ENCODE measurements around the gene BCAR1.

The BCAR1 gene

GRCh38 chr16:75192606-75193264 lies 58.7 kb downstream of the BCAR1 start:
- Histone ChIP-seq H3K4me1 (ENCODE audit: control insufficient read depth in 1 of 2, insufficient read depth in 2 of 2, low read length in 2 of 2) (no peaks in the 10 kb centered on the region), H3K4me3 (ENCODE audit: low read depth in 1 of 2, low read length in 2 of 2) (no peak overlapping the region), H3K9me3 (ENCODE audit: control insufficient read depth in 1 of 2, low read length in 2 of 2) (no peaks in the 10 kb centered on the region), H3K27ac (ENCODE audit: low read depth, low read length) (no peak overlapping the region), H3K27me3 (ENCODE audit: control insufficient read depth in 1 of 2, insufficient read depth in 2 of 2, low read length in 2 of 2) (peaks cover 6% of the 10 kb centered on the region in 2 donors), H3K36me3 (ENCODE audit: control insufficient read depth in 1 of 2, insufficient read depth in 2 of 2, low read length in 2 of 2) (no peaks in the 10 kb centered on the region), H3K9ac (ENCODE audit: low read depth in 1 of 2, low read length in 2 of 2) (no peak overlapping the region)

GRCh38 chr16:75189638-75190245 lies 61.7 kb downstream of the BCAR1 start:
- Histone ChIP-seq H3K27ac (ENCODE audit: low read depth, low read length) (no peak overlapping the region), H3K9ac (ENCODE audit: low read depth in 1 of 2, low read length in 2 of 2) (no peak overlapping the region), H3K4me1 (ENCODE audit: control insufficient read depth in 1 of 2, insufficient read depth in 2 of 2, low read length in 2 of 2) (no peaks in the 10 kb centered on the region), H3K9me3 (ENCODE audit: control insufficient read depth in 1 of 2, low read length in 2 of 2) (no peaks in the 10 kb centered on the region), H3K27me3 (ENCODE audit: control insufficient read depth in 1 of 2, insufficient read depth in 2 of 2, low read length in 2 of 2) (no peaks in the 10 kb centered on the region), H3K4me3 (ENCODE audit: low read depth in 1 of 2, low read length in 2 of 2) (no peak overlapping the region), H3K36me3 (ENCODE audit: control insufficient read depth in 1 of 2, insufficient read depth in 2 of 2, low read length in 2 of 2) (no peaks in the 10 kb centered on the region)

- Histone ChIP-seq H3K9ac (ENCODE audit: low read depth in 1 of 2, low read length in 2 of 2) (no peak overlapping the region), H3K4me1 (ENCODE audit: control insufficient read depth in 1 of 2, insufficient read depth in 2 of 2, low read length in 2 of 2) (no peaks in the 10 kb centered on the region), H3K4me3 (ENCODE audit: low read depth in 1 of 2, low read length in 2 of 2) (no peak overlapping the region), H3K27me3 (ENCODE audit: control insufficient read depth in 1 of 2, insufficient read depth in 2 of 2, low read length in 2 of 2) (no peaks in the 10 kb centered on the region), H3K27ac (ENCODE audit: low read depth, low read length) (no peak overlapping the region), H3K36me3 (ENCODE audit: control insufficient read depth in 1 of 2, insufficient read depth in 2 of 2, low read length in 2 of 2) (no peaks in the 10 kb centered on the region), H3K9me3 (ENCODE audit: control insufficient read depth in 1 of 2, low read length in 2 of 2) (no peaks in the 10 kb centered on the region)
These were observed 62.5 kb downstream of the BCAR1 start for GRCh38 chr16:75188832-75189477.

GRCh38 chr16:75181630-75182029 lies 69.8 kb downstream of the BCAR1 start:
- Histone ChIP-seq H3K4me3 (ENCODE audit: low read depth in 1 of 2, low read length in 2 of 2) (no peak overlapping the region), H3K4me1 (ENCODE audit: control insufficient read depth in 1 of 2, insufficient read depth in 2 of 2, low read length in 2 of 2) (no peaks in the 10 kb centered on the region), H3K9me3 (ENCODE audit: control insufficient read depth in 1 of 2, low read length in 2 of 2) (peaks cover 5 to 15% of the 10 kb centered on the region in 2 donors), H3K27me3 (ENCODE audit: control insufficient read depth in 1 of 2, insufficient read depth in 2 of 2, low read length in 2 of 2) (no peaks in the 10 kb centered on the region), H3K9ac (ENCODE audit: low read depth in 1 of 2, low read length in 2 of 2) (no peak overlapping the region), H3K27ac (ENCODE audit: low read depth, low read length) (no peak overlapping the region), H3K36me3 (ENCODE audit: control insufficient read depth in 1 of 2, insufficient read depth in 2 of 2, low read length in 2 of 2) (no peaks in the 10 kb centered on the region)

GRCh38 chr16:75179208-75179607 lies 72.2 kb downstream of the BCAR1 start:
- Histone ChIP-seq H3K27ac (ENCODE audit: low read depth, low read length) (no peak overlapping the region), H3K9ac (ENCODE audit: low read depth in 1 of 2, low read length in 2 of 2) (no peak overlapping the region), H3K36me3 (ENCODE audit: control insufficient read depth in 1 of 2, insufficient read depth in 2 of 2, low read length in 2 of 2) (no peaks in the 10 kb centered on the region), H3K4me3 (ENCODE audit: low read depth in 1 of 2, low read length in 2 of 2) (no peak overlapping the region), H3K4me1 (ENCODE audit: control insufficient read depth in 1 of 2, insufficient read depth in 2 of 2, low read length in 2 of 2) (no peaks in the 10 kb centered on the region), H3K9me3 (ENCODE audit: control insufficient read depth in 1 of 2, low read length in 2 of 2) (peaks cover 17 to 29% of the 10 kb centered on the region in 2 donors), H3K27me3 (ENCODE audit: control insufficient read depth in 1 of 2, insufficient read depth in 2 of 2, low read length in 2 of 2) (no peaks in the 10 kb centered on the region)

All from duodenal mucosa (tissue), 2 donors.